HepG2 (cell line): ENCODE measurements around the gene RUSC1. TPM values are rescaled to one million over a fixed set of nuclear protein-coding genes. Genes with fewer than 3 reads are reported as not detected.

ENCODE experiments used
- ATAC-seq: fragments of 200-7000 bp; cut with Tn5 transposase; 3 replicates; pipeline ENCODE4 v1.9.1; 2020; ENCODE audit warnings: mild to moderate bottlenecking, moderate library complexity
- BruUV-seq: library from RNA; stranded (reverse); fragments of 400-500 nt; replicated peaks from 2 replicates; lab custom pipeline; 2021; lab: Mats Ljungman, UMichigan
- CTCF ChIA-PET: fragments of 300-600 bp; formaldehyde crosslinking; extraction: SDS; loops from one replicate; lab custom pipeline; 2021; ENCODE audit warnings: low total read pairs, inconsistent platforms, low intra/inter-chr PET ratio; lab: Yijun Ruan, JAX
- POLR2A ChIA-PET: fragments of 350-600 bp; sonication (Branson Sonifier 250); formaldehyde crosslinking; loops from one replicate; lab custom pipeline; 2020; ENCODE audit warnings: antibody characterized with exemption, inconsistent platforms; lab: Yijun Ruan, JAX
- DNase-seq: peaks from one replicate; pipeline ENCODE4 v3.0.0-alpha.2; 2015; ENCODE audit warnings: low spot score
- FAIRE-seq: peaks from 3 replicates; lab custom pipeline; 2011; peaks lifted over from hg19 to GRCh38; lab: Jason Lieb, UNC
- H2AFZ ChIP-seq: one replicate; pipeline ENCODE4 v1.6.1; 2011; ENCODE audit warnings: low read length, inconsistent platforms
- H3K27ac ChIP-seq: fragments of 300-600 bp; 3 replicates; pipeline ENCODE4 v1.8.0; 2011; ENCODE audit warnings: mixed run types, mild to moderate bottlenecking, mixed read lengths, low read length, inconsistent platforms; ENCODE audit not compliant: insufficient read depth; ENCODE audit errors: extremely low read length
- H3K27me3 ChIP-seq, 2 experiments: fragments of 200-600 bp in 1 of 2; 2 replicates in 1 of 2; 3 replicates in 1 of 2; pipeline versions ENCODE4 v1.6.0 to v1.8.0; 2011; ENCODE audit warnings: low read length in 2 of 2, mild to moderate bottlenecking in 2 of 2, moderate library complexity in 2 of 2, inconsistent platforms in 1 of 2; ENCODE audit not compliant: insufficient read depth in 2 of 2, control insufficient read depth in 1 of 2
- H3K36me3 ChIP-seq, 2 experiments: fragments of 200-600 bp in 1 of 2; replicated peaks in 1 of 2; 2 replicates in 1 of 2; 3 replicates in 1 of 2; pipeline versions ENCODE4 v1.5.1 to v1.8.0; 2011; ENCODE audit warnings: low read length in 2 of 2, inconsistent platforms in 1 of 2; ENCODE audit not compliant: insufficient read depth in 2 of 2, control insufficient read depth in 1 of 2
- H3K4me1 ChIP-seq: 2 replicates; pipeline ENCODE4 v1.5.1; 2012; ENCODE audit warnings: low read length, inconsistent platforms; ENCODE audit not compliant: insufficient read depth
- H3K4me2 ChIP-seq: 2 replicates; pipeline ENCODE4 v1.6.0; 2011; ENCODE audit warnings: low read depth, low read length, inconsistent platforms
- H3K4me3 ChIP-seq, 3 experiments: fragments of 200-600 bp in 1 of 3; sonication (generic), shearing (Covaris generic) in 1 of 3; replicated peaks in 1 of 3; 2 replicates each; pipeline ENCODE4 v1.5.1; 2011 to 2016; ENCODE audit warnings: low read length in 3 of 3, inconsistent platforms in 2 of 3, low read depth in 2 of 3, mild to moderate bottlenecking in 2 of 3, control low read depth in 1 of 3, mixed read lengths in 1 of 3; ENCODE audit not compliant: insufficient read depth in 1 of 3
- H3K79me2 ChIP-seq: one replicate; pipeline ENCODE4 v1.6.1; 2011; ENCODE audit warnings: low read length, inconsistent platforms; ENCODE audit not compliant: insufficient read depth
- H3K9ac ChIP-seq: 2 replicates; pipeline ENCODE4 v1.6.0; 2011; ENCODE audit warnings: mild to moderate bottlenecking, low read depth, low read length, inconsistent platforms; ENCODE audit not compliant: insufficient read depth
- H3K9me3 ChIP-seq: 2 replicates; pipeline ENCODE4 v1.5.1; 2012; ENCODE audit warnings: mild to moderate bottlenecking, low read length
- H4K20me1 ChIP-seq: 2 replicates; pipeline ENCODE4 v1.6.0; 2011; ENCODE audit warnings: inconsistent platforms, mild to moderate bottlenecking, low read length, moderate library complexity; ENCODE audit not compliant: insufficient read depth
- ADNP ChIP-seq: sonication (generic); formaldehyde crosslinking; IDR thresholded peaks from 2 replicates; pipeline ENCODE4 v1.4.0; 2020; ENCODE audit warnings: missing genetic modification reagents
- CCDC6 ChIP-seq: sonication (generic); formaldehyde crosslinking; IDR thresholded peaks from 2 replicates; pipeline ENCODE4 v1.8.1; 2022; ENCODE audit warnings: mild to moderate bottlenecking, missing genetic modification reagents, moderate library complexity
- ETV5 ChIP-seq: IDR thresholded peaks from 2 replicates; pipeline ENCODE4 v1.6.1; 2018; ENCODE audit warnings: missing biosample characterization, missing genetic modification reagents, inconsistent platforms, borderline replicate concordance
- HOXA5 ChIP-seq: sonication (generic); formaldehyde crosslinking; IDR thresholded peaks from 2 replicates; pipeline ENCODE4 v1.4.0; 2020; ENCODE audit warnings: missing genetic modification reagents
- JUND ChIP-seq: sonication (generic); formaldehyde crosslinking; IDR thresholded peaks from 2 replicates; pipeline ENCODE4 v1.8.0; 2022; ENCODE audit warnings: mild to moderate bottlenecking, missing genetic modification reagents
- KLF13 ChIP-seq: sonication (generic); formaldehyde crosslinking; IDR thresholded peaks from 2 replicates; pipeline ENCODE4 v1.4.0; 2020; ENCODE audit warnings: mild to moderate bottlenecking, missing genetic modification reagents
- MIER2 ChIP-seq: IDR thresholded peaks from 2 replicates; pipeline ENCODE4 v1.6.1; 2016; ENCODE audit warnings: missing biosample characterization, missing genetic modification reagents
- NBN ChIP-seq: fragments of 450-650 bp; conservative IDR thresholded peaks from 2 replicates; pipeline ENCODE4 v1.6.1; 2017
- PBX3 ChIP-seq: sonication (generic); formaldehyde crosslinking; IDR thresholded peaks from 2 replicates; pipeline ENCODE4 v1.8.1; 2023; ENCODE audit warnings: missing genetic modification reagents, inconsistent platforms, borderline replicate concordance
- SMAD9 ChIP-seq: sonication (generic); formaldehyde crosslinking; IDR thresholded peaks from 2 replicates; pipeline ENCODE4 v1.5.1; 2020; ENCODE audit warnings: mild to moderate bottlenecking, missing genetic modification reagents
- SMYD3 ChIP-seq: sonication (generic); formaldehyde crosslinking; IDR thresholded peaks from 2 replicates; pipeline ENCODE4 v1.8.1; 2023; ENCODE audit warnings: mild to moderate bottlenecking, missing genetic modification reagents
- SNAPC4 ChIP-seq: sonication (generic); formaldehyde crosslinking; IDR thresholded peaks from 2 replicates; pipeline ENCODE4 v1.4.0; 2020; ENCODE audit warnings: mild to moderate bottlenecking, missing genetic modification reagents
- SPEN ChIP-seq: sonication (generic); formaldehyde crosslinking; IDR thresholded peaks from 2 replicates; pipeline ENCODE4 v1.5.1; 2020; ENCODE audit warnings: low read depth, mild to moderate bottlenecking, missing genetic modification reagents
- ZBTB20 ChIP-seq: sonication (generic); formaldehyde crosslinking; IDR thresholded peaks from 2 replicates; pipeline ENCODE4 v1.8.1; 2023; ENCODE audit warnings: missing genetic modification reagents, low read depth, mild to moderate bottlenecking, borderline replicate concordance
- ZBTB8A ChIP-seq: sonication (generic); formaldehyde crosslinking; IDR thresholded peaks from 2 replicates; pipeline ENCODE4 v1.4.0; 2020; ENCODE audit warnings: mild to moderate bottlenecking, low read depth, missing genetic modification reagents, borderline replicate concordance
- ZNF235 ChIP-seq: sonication (generic); formaldehyde crosslinking; IDR thresholded peaks from 2 replicates; pipeline ENCODE4 v1.8.1; 2023; ENCODE audit warnings: mild to moderate bottlenecking, missing genetic modification reagents, borderline replicate concordance
- ZNF557 ChIP-seq: sonication (generic); formaldehyde crosslinking; IDR thresholded peaks from 2 replicates; pipeline ENCODE4 v1.4.0; 2020; ENCODE audit warnings: missing genetic modification reagents
- WGBS: methylation state at CpG from one replicate; pipeline ENCODE4 v1.1.6; 2017; ENCODE audit warnings: low lambda C conversion rate; 5-methylcytosine and 5-hydroxymethylcytosine counted together
- in situ Hi-C: cut with HindIII; loops from 2 replicates; pipeline ENCODE4 v1.10.0; 2017; ENCODE audit warnings: low pct_unique_long_range_greater_than_20kb; ENCODE audit not compliant: extremely low pct_ligation_motif_present
- intact Hi-C: fragments of 100-400 bp; cut with micrococcal nuclease; formaldehyde crosslinking; loops from one replicate; pipeline ENCODE4 v1.10.0; 2022; ENCODE audit not compliant: unreplicated experiment
- polyA plus RNA-seq, 8 experiments: library from polyadenylated mRNA; depleted of rRNA in 3 of 8; stranded (reverse) in 7 of 8; unstranded in 1 of 8; fragments of >200 nt; fragmentation: Illumina TruSeq in 4 of 8; extraction: Trizol in 4 of 8; gene quantifications; 2 replicates each; pipeline versions ENCODE4 v1.2.1 to v1.2.3, GENCODE V29; 2011 to 2016; ENCODE audit warnings: low read depth in 4 of 8, missing spikeins in 1 of 8, mixed read lengths in 1 of 8; ENCODE audit not compliant: insufficient read depth in 1 of 8
- total RNA-seq, 5 experiments: library from RNA; depleted of rRNA; stranded (reverse); fragments of >200 nt; fragmentation: Illumina TruSeq; extraction: Trizol; gene quantifications; 2 replicates each; pipeline ENCODE4 v1.2.3, GENCODE V29; 2016; ENCODE audit warnings: low read depth in 1 of 5
- TF ChIP-seq, protein P1 (sequence below): sonication (generic); formaldehyde crosslinking; IDR thresholded peaks from 2 replicates; pipeline ENCODE4 v1.8.0; 2023; ENCODE audit warnings: mild to moderate bottlenecking, missing genetic modification reagents

RUSC1 gene
- total and polyA plus RNA-seq, 2 of the 13 experiments (the other 11 are each of a cell fraction or from before 2014, with no cell fraction given), result 18.7 to 20.4 TPM

DNA sequence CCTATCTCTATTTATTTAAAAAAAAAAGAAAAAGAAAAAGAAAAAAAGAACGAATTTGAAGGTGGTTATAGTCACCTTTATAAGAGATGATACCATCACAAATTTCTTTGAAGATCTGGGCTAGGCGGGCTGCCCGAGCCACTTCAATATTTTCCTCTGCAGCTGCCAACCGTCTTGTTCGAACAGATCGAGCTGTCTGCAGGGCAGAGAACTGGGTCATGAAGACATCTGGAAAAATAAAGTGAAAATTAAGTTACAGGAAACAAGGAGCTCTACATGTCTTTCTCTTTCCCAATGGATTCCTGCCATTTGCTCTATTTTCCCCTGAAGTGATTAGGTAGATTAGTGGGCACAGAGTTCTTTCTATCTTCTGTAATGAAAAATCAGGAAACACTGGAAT, 31.9 kb downstream of the RUSC1 start (continued):
- no peak for TF ChIP-seq PBX3 (CRISPR knock-in tag)
- no peak for TF ChIP-seq ZBTB20
- TF ChIP-seq SMAD9, result no peak

DNA sequence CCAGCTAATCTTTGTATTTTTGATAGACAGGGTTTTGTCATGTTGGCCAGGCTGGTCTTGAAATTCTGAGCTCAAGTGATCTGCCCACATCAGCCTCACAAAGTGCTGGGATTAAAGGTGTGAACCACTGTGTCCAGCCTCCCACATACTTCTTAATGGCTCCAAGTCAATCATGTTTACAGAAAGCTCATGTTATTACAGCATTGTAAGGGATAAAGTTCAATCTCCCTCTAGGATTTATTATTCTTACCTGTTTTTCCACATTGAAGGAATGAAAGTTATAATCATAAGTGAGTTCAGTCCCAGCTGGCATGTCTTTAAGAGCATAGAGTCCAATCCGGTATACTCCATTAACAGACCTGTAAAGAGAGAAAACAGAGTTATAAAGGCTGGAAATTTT, 39.4 kb downstream of the RUSC1 start:
- H3K79me2 ChIP-seq, result no peaks in the 10 kb centered on the region
- no peaks in the 10 kb centered on the region for H3K9me3 ChIP-seq
- H4K20me1 ChIP-seq, result no peaks in the 10 kb centered on the region
- no peak for DNase-seq
- intact Hi-C loops, result no loop called here
- in situ Hi-C loops, result no loop called here
- CTCF ChIA-PET, result no interaction called here
- H2AFZ ChIP-seq, result no peak overlapping the region
- no peak overlapping the region for H3K4me3 ChIP-seq
- H3K27me3 ChIP-seq, result no peaks in the 10 kb centered on the region
- no peak for ATAC-seq
- WGBS, result 95% methylated on average over 1 of the region's 1 CpG
- H3K4me1 ChIP-seq, result no peaks in the 10 kb centered on the region
- FAIRE-seq, result no peak
- no peak overlapping the region for H3K4me2 ChIP-seq
- POLR2A ChIA-PET, result interaction anchor here (0.7 kb wide), 1 partner anchor 353 kb away, joined by 3 read pairs; no protein-coding TSS in a partner anchor
- no peak overlapping the region for H3K27ac ChIP-seq
- no TSS peak for BruUV-seq
- H3K36me3 ChIP-seq, result peaks cover 5 to 45% of the 10 kb centered on the region in 2 experiments; a peak in 4 of 5 replicates
- no peak overlapping the region for H3K9ac ChIP-seq
- TF ChIP-seq KLF13 (CRISPR knock-in tag) (no peak), NBN (no peak), SMYD3 (CRISPR knock-in tag) (no peak), ZNF235 (CRISPR knock-in tag) (no peak), ADNP (CRISPR knock-in tag) (no peak), ZNF557 (no peak), JUND (no peak), HOXA5 (CRISPR knock-in tag) (no peak), ETV5 (no peak), SNAPC4 (CRISPR knock-in tag) (no peak), MIER2 (no peak), SPEN (CRISPR knock-in tag) (no peak), ZBTB8A (CRISPR knock-in tag) (no peak), CCDC6 (CRISPR knock-in tag) (no peak)
- TF ChIP-seq, protein P1, sequence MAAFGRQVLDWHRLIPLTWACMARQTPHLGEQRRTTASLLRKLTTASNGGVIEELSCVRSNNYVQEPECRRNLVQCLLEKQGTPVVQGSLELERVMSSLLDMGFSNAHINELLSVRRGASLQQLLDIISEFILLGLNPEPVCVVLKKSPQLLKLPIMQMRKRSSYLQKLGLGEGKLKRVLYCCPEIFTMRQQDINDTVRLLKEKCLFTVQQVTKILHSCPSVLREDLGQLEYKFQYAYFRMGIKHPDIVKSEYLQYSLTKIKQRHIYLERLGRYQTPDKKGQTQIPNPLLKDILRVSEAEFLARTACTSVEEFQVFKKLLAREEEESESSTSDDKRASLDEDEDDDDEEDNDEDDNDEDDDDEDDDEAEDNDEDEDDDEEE, result no peak
